ENCODE results near the gene FECH.

The FECH gene

DNA sequence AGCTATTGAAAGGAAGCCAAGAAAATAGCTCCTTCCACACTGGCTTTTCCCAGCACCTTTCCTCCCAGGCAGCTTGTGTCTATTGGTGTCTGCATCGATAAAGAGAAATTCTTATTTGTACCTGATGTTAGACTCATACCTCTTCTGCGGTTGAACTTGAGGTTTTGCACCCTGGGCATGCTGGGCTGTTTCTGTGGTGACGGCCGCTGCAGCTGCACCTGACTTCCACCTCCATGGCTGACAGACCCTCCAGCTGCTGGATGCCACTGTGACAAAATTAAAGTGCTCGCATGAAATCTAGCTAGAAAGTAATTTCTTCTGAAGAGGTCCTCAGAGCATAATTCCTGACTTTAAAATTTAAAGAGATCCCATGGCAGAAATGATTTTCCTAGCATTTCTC, 6.6 kb downstream of the FECH start:
- DNase-seq = no peak

DNA sequence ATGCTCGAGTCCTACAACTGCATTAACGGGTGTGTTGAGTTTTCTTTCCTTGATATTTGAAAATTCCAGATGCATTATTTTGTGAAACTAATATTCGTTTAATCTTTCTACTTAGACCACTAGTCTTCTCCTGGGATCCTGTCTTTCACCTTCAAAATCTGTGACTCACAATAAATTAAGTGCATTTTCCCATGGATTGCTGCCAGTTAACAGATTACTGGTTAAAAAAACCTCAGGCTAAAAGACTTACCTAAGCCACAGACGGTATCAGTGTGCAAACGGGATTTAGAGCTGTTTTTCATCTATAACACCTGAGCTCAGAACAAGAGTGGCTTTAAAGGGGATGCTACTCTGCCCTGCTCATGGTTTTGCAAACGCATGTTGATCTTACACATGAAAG, 10.2 kb downstream of the FECH start:
- DNase-seq = no peak

DNA sequence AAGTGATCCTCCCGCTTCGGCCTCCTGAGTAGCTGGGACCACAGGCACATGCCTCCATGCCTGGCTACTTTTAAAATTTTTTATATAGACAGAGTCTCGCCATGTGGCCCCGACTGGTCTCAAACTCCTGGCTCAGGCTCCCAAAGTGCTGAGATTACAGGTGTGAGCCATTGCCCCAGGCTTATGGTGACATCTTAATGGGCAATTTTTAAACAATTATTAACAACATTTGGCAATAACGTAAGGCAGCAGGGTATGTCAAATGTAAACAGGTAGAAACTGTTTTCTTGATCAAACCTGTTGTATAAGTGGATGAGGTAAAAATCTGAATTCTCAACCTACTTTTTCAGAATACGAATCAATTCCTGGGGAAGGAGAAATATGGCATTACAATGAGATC, 11.0 kb downstream of the FECH start:
- no peak for DNase-seq

DNA sequence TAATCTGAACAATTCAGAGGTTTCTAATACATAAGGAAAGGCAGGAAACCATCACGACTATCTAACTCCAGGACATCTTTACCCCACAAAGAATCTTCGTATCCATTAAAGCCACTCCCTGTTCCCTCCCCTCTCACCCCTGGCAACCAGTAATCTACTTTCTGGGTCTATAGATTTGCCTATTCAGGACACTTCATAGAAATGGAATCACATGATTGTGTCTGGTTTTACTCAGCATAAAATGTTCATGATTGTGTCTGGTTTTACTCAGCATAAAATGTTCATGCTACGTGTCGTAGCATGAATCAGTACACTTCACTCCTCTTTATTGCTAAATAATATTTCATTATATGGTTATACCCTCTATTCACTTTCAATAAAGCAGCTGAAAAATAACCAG, 11.6 kb downstream of the FECH start:
- no peak for DNase-seq

DNA sequence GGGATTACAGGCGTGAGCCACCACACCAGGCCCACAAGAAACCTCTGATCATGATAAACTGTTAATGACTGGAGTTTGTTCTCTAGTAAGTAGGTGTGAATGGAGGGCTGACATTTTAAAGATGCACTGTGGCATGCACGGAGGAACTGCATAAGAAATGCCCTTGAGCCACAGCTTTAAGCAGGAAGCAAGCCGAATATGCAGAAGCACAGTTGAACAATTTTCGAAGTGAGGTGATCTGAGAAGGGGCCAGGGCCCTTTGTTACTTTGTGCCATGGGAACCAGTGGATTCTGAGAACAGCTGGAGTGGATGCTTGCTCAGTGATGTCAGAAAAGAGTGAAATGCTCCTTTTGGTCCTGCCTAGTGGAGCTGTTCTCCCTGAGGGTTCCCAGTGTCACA, 16.3 kb downstream of the FECH start:
- DNase-seq = no peak

DNA sequence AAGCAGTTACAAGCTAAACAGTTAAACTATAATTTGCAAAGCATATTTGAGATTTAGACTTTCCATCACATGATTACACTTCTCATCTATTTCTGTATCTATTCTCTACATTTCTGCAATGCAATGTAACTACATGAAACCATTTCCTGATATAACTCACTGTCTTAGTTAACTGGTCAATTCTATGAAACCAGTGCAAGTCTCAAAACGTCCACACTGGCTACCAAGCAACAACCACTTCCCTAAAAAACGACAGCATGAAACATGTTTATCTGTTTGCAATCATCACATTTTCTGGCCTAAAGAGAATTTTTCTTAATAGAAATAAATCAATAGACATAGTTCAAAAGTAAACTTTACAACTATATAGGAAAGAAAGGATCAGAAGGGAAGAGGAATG, 17.4 kb downstream of the FECH start:
- no peak for DNase-seq

DNA sequence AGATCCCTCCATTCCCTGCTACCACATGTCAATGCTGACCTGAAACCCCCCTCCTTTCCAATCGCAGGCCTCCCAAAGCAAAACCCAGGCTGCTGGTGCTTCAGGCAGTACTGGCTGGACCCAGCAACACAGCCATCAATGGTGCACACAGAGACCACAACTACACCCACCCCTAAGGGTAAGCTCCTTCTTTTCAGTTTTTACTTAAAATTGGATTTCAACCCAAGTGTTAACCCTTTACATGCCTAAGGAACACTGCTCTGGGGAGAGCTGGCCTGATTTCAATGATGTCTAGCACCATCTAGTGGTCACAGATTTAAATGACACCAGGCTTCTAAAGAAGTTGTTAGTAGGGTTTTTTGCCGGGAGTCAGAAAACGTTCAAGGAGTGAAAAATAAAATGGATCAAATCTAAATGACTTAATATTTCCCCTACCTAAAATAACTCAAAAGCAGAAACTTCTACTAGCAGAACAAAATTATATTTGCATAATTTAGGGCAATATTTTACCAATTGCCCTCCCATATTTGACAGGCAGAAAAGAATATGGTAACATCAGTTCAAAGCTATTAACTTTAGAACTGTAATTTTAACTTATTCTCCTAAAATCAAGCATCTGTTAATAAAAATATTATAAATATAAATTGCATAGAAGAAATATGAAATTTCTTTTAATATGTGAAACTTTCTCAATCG, 24.6 kb downstream of the FECH start:
- peak; percentile 46 for DNase-seq

DNA sequence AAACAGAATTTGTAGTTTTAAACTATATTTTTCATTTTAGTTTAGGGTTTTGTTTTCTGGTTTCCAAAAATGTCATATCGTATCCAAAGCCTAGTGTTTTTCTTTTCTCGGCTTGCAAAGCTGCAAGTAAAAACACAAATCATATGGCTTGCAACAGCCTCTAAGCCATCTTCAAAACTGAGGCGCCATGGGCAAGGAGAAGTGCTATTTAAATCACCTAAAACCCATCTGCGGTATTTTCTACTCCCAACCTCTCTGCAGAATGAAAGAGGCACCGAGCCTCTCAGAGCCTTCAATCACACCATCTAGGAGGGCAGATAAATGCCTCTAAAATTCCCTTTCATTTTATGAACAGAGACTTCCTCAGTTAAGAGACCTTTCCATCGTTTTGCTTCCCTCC, 25.2 kb downstream of the FECH start:
- no peak for DNase-seq

DNA sequence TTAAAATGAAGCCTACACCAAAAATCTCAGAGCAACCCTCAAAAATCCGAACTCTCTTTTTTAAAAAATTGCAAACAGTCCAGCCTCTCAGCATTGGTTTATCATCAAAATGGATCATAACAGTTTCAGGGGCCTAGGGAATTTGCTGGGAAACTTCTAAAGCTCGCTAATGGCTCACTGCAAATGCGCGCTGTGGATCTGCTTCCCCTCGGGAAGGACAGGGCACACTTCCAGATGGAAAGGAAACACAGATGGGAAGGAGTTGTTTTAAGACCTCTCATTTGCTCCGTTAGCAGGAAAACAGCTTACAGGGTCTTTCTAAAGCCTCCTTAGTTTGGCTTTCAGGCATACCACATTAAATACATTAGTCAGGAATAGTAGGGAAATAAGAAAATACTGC, 27.2 kb downstream of the FECH start:
- no peak for DNase-seq

DNA sequence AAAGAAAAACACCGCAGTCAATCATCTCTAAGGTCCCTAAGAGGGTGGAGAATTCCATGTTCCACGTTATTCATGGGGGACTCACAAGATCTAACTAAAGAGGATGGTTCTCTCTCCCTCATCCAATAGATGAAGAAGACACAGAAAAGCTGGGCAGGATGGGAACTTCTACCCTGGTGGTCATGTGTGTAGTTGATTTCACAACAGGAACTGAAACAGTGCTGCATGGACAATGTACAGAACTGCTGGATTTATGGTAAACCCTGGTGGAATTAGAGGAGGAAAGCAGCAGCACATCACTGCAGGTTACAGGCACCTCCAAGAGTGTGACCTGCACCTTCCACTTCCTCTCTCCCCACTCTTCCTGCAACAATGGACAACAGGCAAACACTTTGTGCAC, 31.4 kb downstream of the FECH start:
- DNase-seq = no peak

DNA sequence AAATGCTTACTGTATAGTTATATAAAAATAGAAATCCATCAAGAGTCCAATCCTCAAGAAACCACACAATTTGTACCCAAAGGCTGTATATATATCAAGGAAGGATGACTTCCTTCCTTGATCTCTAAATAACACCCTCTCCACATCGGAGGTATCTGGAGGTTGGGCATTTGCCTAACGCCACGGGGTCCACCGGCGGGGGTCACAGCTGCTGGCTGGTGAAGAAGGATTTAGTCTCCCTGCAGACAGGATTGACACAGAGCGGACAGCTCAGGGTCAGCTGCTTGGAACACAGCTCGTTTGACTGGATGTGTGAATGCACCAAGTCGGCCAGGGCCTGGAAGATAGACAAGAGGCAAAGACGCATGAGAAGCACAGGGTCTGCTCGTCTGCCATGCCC, 36.0 kb downstream of the FECH start:
- DNase-seq = no peak

DNA sequence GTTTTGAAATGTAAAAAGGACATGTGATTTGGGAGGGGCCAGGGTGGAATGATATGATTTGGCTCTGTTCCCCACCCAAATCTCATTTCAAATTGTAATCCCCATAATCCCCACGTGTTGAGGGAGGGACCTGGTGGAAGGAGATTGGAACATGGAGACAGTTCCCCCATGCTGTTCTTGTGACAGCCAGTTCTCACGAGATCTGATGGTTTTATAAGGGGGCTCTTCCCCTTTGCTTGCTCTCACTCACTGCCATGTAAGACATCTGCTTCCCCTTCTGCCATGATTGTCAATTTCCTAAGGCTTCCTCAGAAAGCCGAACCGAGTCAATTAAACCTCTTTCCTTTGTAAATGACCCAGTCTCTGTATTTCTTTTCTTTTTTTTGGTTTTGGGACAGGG, 39.2 kb downstream of the FECH start:
- DNase-seq = no peak

DNA sequence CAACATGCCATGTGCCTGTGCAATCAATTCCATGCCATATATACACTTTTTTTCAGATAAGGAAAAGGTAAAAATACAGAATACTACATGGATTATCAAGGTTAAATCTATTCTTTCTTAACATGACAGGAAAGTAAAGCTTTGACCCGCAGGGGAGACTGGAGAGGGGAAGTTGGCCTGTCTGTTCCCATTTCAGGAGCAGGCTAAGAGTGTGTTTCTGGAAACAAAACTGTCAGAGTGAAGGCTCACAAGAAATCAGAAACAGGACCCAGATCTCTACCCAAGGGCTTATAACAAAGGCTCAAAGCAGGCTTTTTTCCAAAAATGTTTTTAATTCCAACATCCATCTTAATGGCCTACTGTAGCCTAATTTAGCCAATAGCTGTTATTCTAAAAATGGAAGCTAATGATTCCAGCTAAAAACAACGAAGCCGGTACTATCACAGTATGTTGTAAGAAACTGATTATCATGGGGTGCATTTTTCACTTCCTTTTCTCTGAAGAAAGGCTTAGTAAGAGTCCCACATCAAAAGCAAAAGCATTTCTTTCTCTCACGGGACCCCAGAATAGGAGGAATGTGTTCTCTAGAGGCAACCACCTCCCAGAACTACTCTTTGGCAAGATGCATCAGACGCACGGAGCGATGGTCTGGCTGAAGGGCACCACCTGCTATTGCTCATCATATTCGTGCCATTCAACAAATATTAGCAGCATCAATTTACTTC, 41.4 kb downstream of the FECH start:
- DNase-seq = no peak

DNA sequence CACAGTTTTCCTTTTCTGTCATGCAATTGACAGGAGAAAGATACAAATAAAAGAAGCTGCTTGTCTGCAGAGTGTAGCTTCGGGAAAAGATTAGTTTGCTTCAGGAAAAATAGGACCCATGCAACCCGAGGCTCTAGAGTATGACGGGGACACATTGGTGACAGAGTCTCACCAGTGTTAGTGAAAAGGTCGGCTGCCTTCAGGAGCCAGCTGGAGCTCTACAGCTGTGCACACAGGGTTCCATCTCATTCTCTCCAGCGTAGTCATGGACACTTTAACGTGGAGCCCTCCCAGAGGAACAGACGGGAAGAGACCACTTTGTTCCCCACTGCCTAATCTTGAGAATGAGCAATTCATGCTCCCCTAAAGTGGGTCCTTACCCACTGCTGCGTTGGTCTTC, 42.9 kb downstream of the FECH start:
- DNase-seq = no peak

DNA sequence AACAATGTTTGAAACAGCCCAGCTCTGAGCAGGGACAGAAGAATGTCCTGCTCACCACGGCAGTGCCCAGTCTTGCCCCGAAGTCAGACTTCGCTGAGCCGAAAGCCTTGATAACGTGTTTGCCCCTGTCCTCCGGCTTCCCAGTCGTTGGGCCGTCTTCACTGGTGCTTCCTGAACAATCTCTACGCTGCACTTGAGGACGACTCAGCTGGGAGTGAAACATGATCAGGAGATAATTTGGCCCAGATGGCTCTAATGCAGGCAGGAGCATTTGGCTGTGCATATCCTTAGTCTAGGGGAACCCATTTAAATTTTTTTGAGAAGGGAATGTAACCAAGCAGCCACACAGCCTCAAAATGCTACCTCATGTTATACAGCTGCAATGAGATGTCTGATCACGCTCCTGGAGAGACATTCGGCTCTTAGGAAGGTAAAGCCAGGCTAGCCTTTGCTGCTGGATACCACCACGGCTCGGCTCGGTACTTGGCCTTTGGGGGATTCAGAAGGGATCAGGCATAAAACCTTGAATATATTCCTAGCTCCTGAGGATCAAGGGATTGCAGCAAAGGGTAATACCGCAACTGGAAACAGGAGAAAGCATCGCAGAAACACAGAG, 43.6 kb downstream of the FECH start:
- peak; percentile 15 for DNase-seq

DNA sequence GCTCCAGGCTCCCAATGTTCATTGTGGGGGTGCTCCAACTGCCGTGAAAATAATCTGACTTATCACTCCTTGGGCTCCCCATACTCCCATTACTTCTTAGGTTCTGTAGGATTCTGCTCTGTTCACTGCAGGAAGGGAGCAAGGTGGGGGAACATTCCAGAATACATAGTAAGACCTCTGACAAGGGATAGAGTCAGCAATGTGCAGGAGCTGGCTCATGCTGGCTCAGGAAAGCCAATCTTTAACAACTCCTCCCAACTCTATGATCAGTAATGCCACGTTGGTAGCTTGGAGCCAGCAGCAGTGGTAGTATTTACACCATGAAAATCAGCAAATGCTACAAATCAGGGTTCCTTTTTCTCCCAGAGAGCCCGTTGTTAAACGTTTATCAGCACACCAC, 44.4 kb downstream of the FECH start:
- DNase-seq = no peak

DNA sequence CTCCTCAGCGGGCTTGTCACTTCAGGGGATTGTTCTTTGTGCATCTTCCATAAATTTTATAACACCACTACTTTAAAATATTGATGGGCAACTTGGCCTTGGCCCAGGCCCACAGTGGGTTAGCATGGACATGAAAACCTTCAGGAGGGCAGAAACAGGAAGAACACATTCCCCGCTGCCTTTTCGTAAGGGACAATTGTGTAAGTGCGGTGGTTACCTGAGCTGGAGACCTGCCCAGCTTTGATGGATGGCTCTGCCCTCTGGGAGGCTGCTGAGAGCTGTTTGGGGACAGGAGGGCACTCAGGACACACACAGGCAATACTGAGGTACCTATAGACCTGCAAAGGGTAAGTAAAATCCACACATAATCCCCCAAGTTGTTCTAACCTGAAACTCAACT, 46.8 kb downstream of the FECH start:
- no peak for DNase-seq

DNA sequence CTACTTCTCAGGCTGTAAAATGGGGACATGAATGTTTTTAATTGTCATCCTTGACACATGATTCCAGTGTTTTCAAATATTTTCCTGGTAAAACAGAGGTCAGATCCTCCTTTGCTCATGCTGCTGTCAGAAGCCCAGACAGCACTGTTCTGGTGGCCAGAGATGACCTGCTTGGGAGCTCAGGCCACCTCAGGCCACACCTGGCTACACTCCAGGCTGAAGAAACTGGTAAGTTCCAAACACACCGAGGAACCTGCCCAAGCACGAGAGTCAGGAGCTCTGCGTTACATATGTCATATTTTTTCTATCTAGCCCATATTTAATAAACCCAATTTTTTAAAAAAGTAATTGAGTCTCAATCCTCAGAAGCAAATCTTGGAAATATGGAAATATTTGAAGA, 47.9 kb downstream of the FECH start:
- no peak for DNase-seq

DNA sequence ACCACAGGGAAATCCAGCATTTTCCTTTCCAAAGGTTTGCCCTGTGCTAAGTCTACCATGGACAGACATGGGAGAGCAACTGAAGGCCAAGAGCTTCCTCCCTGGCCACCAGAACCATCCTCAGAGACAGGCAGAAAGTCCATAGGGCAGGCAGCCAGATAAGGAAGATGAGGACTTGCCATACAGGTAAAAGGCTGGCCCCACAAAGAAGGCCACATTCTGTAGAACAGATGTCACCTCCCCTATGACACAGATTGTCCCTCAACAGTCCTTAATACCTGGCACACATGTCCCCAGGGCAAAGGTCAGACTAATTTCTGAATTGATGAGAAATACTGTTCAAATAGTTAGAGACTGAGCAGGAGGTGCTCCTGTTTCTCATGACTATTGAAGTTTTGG, 52.0 kb downstream of the FECH start:
- no peak for DNase-seq

DNA sequence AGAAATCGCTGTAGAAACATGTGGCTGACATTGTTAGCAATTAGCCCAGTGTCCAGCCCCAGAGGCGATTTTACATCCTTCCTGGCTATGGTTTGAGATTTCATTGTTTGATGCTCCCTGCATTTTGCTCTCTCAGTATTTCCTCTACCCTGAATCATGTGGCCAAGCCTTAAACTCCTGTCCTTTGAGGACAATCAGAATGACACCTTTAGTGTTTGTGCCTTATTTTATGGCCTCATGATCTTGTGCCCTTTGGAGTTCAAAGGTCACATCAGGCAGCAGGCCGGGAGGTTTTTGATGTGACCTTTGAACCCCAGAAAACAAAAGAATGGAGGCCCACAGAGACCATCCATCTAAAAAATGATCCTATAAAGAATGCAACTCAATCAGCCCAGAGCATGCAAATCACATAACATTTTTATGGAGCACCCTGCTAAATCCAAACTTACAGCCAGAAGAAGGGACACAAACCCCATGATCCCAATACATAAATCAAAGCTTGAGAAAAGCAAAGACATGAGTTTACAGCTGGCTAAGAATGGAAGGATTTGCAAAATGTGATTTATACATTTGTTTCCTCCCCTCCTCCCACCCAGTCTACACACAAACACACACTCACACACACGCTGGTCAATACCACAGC, 52.5 kb downstream of the FECH start:
- DNase-seq = no peak

DNA sequence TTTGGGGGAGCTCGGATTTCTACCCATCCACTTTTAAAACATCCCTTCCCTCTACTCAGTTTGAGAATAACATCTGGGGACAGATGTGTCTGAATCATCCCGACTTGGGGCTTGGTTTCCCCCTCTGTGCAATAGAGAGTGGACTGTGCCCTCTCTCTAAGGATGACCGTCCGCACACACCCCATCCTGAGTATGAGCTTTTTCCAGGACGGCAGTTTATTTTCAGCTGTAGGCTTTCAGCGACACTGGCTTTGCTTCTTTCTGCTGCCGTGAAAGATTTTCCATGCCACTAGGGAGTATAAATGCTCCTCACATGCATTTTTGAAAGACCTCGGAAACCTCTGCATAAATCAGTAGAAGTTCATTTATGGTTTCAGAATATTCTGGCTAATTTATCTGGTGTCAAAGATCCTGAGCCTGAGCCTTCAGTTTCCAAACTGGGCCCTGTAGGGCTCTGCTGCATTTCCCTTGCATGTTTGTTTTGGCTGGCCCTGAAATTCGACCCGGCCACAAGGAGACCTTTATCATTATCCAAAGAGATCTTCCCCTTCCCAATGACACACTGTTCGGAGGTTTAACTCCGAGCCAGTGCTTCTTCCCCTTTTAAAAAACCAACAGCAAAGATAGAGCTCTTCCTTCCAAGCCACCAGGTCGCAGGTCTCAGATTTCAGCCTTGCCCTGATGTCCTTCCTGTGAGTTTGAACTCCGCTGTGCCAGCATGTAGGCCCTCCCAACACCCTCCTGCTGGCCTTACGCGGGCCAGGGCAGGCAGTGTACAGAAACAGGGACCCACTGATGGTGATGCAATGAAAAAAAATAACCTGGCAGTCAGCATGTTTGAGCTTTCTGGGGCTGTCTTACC, 53.3 kb downstream of the FECH start:
- no peak for DNase-seq

DNA sequence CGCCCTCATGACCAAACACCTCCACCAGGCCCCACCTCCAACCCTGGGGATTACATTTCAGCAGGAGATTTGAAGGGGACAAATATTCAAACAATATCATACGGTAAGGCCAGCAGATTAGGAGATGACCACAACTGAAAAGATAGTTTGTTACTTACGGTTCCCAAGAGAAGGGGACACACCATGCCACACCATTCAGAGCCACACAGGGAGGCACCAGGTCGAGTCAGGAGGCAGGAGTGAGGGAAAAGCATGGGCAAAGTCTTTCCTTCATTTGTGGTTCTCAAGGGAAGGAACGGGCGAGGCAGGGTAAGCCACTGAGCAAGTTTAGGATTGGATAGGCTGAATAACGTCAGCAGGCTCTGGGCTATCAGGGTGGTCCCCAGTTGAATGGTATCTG, 57.4 kb downstream of the FECH start:
- no peak for DNase-seq

Measured in NCI-H1694 (cell line).